ENCODE measurements around the gene SMYD5.

Gene SMYD5

GRCh38 chr2:73239776-73240175 is 25.7 kb downstream of the SMYD5 start:
- DNase-seq (ENCODE audit: low spot score), result no peak

- no peak for DNase-seq (ENCODE audit: low spot score)
Measured at GRCh38 chr2:73243884-73244570, 30.0 kb downstream of the SMYD5 start.

- no peak for DNase-seq (ENCODE audit: low spot score)
Measured at GRCh38 chr2:73244580-73244979, 30.5 kb downstream of the SMYD5 start.

DNA sequence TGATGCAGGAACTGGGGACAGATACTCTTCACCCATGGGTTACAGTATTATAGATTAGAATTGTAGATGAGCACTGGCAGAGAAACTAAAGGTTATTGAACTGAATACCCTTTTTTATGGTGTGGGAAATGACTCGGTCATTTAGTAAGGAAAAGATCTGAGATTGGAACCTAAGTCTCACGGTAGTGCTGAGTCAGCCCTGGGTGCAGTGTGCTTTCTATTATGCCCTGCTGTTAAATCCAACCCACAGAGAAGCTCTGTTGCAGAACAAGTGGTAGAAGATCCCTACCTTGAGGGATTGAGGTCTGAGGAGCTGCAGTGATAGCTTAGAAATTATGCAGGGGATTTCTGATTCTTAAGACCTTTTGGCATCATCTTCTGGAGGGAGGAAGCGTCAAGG is 32.8 kb downstream of the SMYD5 start:
- no peak for DNase-seq (ENCODE audit: low spot score)

- DNase-seq (ENCODE audit: low spot score), result no peak
Measured at GRCh38 chr2:73249636-73250035, 35.6 kb downstream of the SMYD5 start.

DNA sequence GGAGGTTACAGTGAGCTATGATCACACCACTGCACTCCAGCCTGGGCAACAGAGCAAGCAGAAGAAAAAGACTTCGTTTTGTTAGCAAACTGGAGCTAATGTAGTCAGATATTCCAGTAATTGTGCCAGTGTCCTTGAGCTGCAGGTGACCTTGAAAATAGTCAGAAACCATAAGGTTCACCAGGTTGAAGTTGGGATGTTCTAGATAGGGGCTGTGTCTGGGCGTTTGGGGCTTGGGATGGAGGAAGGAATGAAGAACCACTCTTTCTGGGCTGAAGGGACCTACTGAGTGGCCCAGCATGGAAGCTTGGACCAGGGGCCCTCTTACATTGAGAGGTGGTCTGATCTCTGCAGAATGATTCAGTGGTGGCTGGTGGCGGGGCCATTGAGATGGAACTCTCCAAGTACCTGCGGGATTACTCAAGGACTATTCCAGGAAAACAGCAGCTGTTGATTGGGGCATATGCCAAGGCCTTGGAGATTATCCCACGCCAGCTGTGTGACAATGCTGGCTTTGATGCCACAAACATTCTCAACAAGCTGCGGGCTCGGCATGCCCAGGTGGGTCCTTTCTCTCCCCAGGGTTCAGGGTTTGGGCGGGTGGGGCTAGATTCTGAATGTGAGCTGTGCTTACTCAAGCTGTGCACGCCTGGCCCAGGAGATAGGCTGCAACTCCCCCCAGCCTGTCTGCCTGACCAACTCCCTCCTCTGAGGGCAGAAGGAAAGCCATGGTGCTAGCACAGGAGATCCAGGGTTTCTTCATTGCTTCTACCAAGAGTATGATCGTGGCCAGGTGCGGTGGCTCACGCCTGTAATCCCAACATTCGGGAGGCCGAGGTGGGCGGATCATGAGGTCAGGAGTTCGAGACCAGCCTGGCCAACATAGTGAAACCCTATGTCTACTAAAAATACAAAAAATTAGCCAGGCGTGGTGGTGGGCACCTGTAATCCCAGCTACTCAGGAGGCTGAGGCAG is 37.1 kb downstream of the SMYD5 start:
- no peak for DNase-seq (ENCODE audit: low spot score)

- no peak for DNase-seq (ENCODE audit: low spot score)
Measured at GRCh38 chr2:73252238-73253027, 38.4 kb downstream of the SMYD5 start.

- no peak for DNase-seq (ENCODE audit: low spot score)
Measured at GRCh38 chr2:73253400-73253799, 39.4 kb downstream of the SMYD5 start.

DNA sequence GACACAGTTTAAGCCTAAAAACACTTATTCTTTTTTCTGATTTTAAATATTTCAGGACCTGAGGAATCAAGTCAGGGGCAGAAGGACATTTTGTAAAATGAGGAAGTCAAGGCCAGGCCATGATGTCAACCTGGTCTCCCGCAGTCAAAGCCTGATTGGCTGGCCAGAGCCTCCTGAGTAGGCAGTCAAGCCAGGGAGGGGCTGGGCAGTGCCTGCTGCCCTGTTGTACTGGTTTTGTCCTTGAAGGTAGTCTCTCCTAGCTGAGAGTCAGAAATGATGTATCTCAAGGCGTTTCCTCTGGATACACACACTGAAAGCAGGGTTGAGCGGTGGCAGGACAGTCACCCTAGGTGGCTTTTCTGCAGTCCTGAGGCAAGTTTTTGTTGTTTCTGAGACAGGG is 39.9 kb downstream of the SMYD5 start:
- DNase-seq (ENCODE audit: low spot score), result no peak

DNA sequence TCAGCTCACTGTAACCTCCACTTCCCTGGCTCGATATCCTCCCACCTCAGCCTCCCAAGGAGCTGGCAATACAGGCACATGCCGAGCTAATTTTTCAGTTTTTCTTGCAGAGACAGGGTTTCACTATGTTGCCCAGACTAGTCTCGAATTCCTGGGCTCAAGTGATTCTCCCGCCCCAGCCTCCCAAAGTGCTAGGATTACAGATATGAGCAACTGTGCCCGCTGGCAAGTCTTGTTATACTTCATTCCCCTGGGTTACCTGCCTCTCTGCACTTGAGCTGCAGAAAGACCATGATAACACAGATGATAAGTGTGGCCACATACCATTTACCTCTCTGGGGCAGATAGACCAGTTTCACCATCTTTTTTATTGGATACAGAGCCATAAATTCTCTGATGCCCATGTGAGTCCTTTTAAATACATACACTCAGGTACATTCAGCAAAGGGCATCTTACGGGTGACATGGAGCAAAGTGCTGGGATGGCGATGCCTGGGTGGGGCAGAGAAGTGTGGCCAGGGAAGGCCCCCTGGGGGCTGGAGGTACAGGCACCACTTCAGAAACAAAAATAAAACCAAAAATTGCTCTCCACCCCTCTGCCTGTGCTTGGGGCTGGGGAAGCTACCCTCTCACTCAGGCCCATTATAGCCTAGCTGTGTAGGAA is 40.4 kb downstream of the SMYD5 start:
- DNase-seq (ENCODE audit: low spot score), result no peak

GRCh38 chr2:73255007-73255644 is 41.1 kb downstream of the SMYD5 start:
- peak; percentile 37 for DNase-seq (ENCODE audit: low spot score)

DNA sequence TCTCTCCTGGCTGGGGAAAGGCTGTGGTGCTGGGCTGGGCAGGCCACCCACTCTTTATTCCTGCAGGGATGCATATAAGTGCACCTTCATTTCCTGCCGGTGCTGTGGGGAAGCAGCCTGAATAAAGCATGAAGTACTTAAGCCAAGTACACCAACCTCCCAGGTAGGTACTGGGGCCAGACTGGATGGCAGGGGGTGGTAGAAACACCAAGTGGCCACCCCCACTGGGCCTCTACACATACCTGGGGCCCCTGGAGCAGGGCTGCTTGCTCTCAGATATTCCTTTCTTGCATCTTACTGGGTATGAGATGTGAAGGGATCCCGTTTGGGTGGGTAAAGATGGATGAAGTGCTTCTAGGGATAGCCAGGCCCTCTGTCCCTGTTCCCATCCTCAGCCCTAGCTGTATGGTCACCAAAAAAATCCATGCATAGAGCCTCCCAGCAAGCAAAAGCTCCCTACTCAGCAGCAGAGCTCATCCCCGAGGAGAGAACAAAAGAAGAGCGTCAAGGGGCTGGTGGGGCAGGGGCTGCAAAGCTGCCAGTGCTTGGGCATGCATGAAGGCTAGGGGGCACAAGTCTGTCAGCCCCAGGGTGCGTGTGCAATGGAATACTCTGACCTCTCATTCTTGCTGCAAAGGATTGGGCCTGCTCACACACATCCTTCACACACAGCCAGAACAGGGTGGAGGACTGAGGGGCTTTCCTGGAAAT is 42.0 kb downstream of the SMYD5 start:
- DNase-seq (ENCODE audit: low spot score), result peak; percentile 39

- no peak for DNase-seq (ENCODE audit: low spot score)
Measured at GRCh38 chr2:73256618-73256922, 42.5 kb downstream of the SMYD5 start.

DNA sequence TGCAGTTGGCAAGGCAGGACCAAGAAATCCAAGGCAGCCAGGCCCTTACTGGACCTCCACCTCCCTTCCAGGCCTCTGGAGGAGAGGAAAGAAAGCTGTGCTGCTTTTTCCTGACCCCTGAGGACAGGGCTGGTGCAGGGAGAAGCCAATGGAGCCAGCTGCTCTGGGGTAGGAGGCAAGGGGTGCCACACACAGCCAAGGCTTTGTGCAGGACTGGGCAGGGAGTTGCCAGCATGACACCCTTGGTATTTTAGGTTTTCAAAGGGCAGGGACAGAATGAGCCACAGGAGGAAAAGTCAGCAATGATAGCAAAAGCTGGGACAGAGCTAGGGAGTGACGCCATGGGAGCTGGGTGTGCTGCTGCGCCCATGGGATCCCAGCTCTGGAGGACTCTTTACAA is 43.0 kb downstream of the SMYD5 start:
- no peak for DNase-seq (ENCODE audit: low spot score)

- peak; percentile 36 for DNase-seq (ENCODE audit: low spot score)
Measured at GRCh38 chr2:73257425-73258125, 43.5 kb downstream of the SMYD5 start.

DNA sequence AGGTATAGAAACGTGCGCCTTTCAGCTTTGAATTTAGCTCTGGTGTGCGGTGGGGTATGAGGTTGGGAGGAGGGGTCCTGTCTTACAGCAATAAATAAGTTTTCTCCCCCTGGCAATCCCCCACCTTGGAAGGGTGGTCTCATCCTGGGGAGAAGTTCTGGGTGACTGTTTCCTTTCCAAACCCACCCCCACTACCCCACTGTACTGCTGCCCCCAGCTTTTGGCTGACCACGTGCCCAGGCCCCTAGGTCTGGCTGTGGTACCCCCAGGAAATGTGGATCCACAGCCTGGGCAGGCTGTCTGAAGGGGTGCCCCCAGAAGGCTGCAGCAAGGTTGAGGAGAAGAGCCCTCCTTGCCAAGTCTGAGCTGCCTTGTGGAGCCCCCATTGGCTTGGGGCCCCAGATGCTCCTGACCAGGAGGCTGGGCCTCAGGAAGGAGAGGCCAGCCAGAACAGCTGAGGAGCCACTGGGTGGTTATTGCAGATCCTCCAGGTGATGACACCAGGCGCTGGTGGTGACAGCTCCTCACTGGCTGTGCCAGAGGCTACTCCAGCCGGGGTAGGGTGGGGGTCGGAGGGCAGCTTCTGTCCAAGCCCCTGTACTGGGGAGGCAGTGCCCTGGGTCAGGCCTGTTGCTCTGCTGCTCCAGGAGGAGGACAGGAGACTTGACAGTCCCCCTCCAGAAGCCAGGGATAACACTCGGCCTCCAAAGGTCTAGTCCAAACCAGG is 44.3 kb downstream of the SMYD5 start:
- peak; percentile 34 for DNase-seq (ENCODE audit: low spot score)

- DNase-seq (ENCODE audit: low spot score), result no peak
Measured at GRCh38 chr2:73258913-73259215, 44.8 kb downstream of the SMYD5 start.

DNA sequence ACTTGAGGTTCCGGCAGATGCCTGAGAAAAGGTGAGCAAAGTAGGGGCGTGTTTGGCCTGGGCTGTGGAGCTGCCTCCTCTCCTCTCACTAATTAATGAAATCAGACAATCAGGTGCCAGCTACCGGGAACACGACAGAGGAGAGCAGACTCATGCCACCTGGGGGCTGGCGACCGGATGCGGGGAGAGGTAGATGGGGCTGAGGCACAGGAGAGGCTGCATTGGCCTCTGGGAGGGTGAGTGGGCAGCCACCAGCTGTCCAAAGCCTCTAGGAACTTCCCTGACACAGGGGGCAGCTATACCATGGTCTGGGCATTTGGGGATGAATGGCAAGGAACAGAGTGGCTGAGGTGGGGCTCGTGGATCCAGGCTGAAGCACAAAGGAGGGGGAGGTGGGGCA is 45.2 kb downstream of the SMYD5 start:
- DNase-seq (ENCODE audit: low spot score), result peak; percentile 34

GRCh38 chr2:73259704-73260337 is 45.8 kb downstream of the SMYD5 start:
- no peak for DNase-seq (ENCODE audit: low spot score)

All from ecto neural progenitor cell (in vitro differentiated cells).